HEK293T (cell line): Measurements from ENCODE around the gene DEUP1.

Experiments
- CTCF ChIA-PET: fragments of 350-600 bp; formaldehyde crosslinking; extraction: SDS; loops from one replicate; lab custom pipeline; 2021; ENCODE audit warnings: antibody characterized with exemption, inconsistent platforms; lab: Yijun Ruan, JAX
- POLR2A ChIA-PET: fragments of 350-600 bp; formaldehyde crosslinking; extraction: SDS; loops from one replicate; lab custom pipeline; 2020; ENCODE audit warnings: antibody characterized with exemption, inconsistent platforms; lab: Yijun Ruan, JAX
- DNase-seq: peaks from one replicate; pipeline ENCODE4 v3.0.0; 2012; ENCODE audit warnings: mixed read lengths; ENCODE audit errors: extremely low spot score
- ARNT ChIP-seq: fragments of 450-650 bp; IDR thresholded peaks from 2 replicates; pipeline ENCODE4 v1.6.1; 2017; ENCODE audit warnings: mild to moderate bottlenecking
- BHLHE40 ChIP-seq: fragments of 450-650 bp; IDR thresholded peaks from 2 replicates; pipeline ENCODE4 v1.6.1; 2016; ENCODE audit warnings: mild to moderate bottlenecking, moderate library complexity, borderline replicate concordance
- CTBP1 ChIP-seq: fragments of 450-650 bp; IDR thresholded peaks from 2 replicates; pipeline ENCODE4 v1.6.1; 2016; ENCODE audit warnings: borderline replicate concordance
- ELF4 ChIP-seq: fragments of 450-650 bp; IDR thresholded peaks from 2 replicates; pipeline ENCODE4 v1.6.1; 2017; ENCODE audit warnings: antibody characterized with exemption
- FOXA1 ChIP-seq: fragments of 450-650 bp; IDR thresholded peaks from 2 replicates; pipeline ENCODE4 v1.6.1; 2016; ENCODE audit warnings: mild to moderate bottlenecking
- FOXK2 ChIP-seq: fragments of 450-650 bp; IDR thresholded peaks from 2 replicates; pipeline ENCODE4 v1.6.1; 2016; ENCODE audit warnings: mild to moderate bottlenecking
- FOXM1 ChIP-seq: fragments of 450-650 bp; IDR thresholded peaks from 2 replicates; pipeline ENCODE4 v1.6.1; 2017; ENCODE audit warnings: mild to moderate bottlenecking, borderline replicate concordance
- HDGF ChIP-seq: fragments of 450-650 bp; IDR thresholded peaks from 2 replicates; pipeline ENCODE4 v1.6.1; 2017; ENCODE audit warnings: antibody characterized with exemption, borderline replicate concordance
- L3MBTL2 ChIP-seq: fragments of 450-650 bp; conservative IDR thresholded peaks from 2 replicates; pipeline ENCODE4 v1.6.1; 2016; ENCODE audit warnings: mild to moderate bottlenecking
- LEF1 ChIP-seq: fragments of 450-650 bp; IDR thresholded peaks from 2 replicates; pipeline ENCODE4 v1.6.1; 2017; ENCODE audit warnings: mild to moderate bottlenecking, borderline replicate concordance
- NFRKB ChIP-seq: fragments of 450-650 bp; IDR thresholded peaks from 2 replicates; pipeline ENCODE4 v1.6.1; 2016; ENCODE audit warnings: mild to moderate bottlenecking, moderate library complexity
- SP1 ChIP-seq: fragments of 450-650 bp; IDR thresholded peaks from 2 replicates; pipeline ENCODE4 v1.6.1; 2017
- SUZ12 ChIP-seq: fragments of 450-650 bp; IDR thresholded peaks from 2 replicates; pipeline ENCODE4 v1.6.1; 2016; ENCODE audit warnings: mild to moderate bottlenecking
- TARDBP ChIP-seq: fragments of 450-650 bp; IDR thresholded peaks from 2 replicates; pipeline ENCODE4 v1.6.1; 2016
- ZNF384 ChIP-seq: fragments of 450-650 bp; IDR thresholded peaks from 2 replicates; pipeline ENCODE4 v1.6.1; 2016
- TF ChIP-seq, protein P1 (sequence below): fragments of 450-650 bp; IDR thresholded peaks from 2 replicates; pipeline ENCODE4 v1.6.1; 2016

Gene DEUP1

DNA sequence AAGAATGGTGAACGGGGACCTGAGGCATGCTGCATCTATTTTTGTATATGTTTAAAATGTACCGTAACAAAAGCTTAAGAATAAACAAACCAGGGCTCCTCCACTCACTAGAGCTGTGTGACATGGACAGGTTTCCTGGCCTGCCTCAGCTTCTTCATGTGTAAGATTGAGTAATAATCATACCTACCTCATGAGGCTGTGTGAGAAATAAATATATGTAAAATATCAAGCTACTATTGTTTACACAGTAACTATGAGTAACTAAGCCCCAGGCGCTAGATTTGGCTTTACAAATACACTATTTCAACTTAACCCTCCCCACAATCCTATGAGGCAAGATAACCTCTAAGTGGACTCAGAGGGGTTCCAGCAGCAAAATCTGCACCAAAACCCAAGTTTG, 146.3 kb downstream of the DEUP1 start:
- no peak for DNase-seq
- POLR2A ChIA-PET = no interaction called here
- CTCF ChIA-PET = no interaction called here
- no peak for TF ChIP-seq HDGF
- TF ChIP-seq BHLHE40 = no peak
- no peak for TF ChIP-seq FOXA1
- no peak for TF ChIP-seq LEF1
- TF ChIP-seq ZNF384 = no peak
- TF ChIP-seq L3MBTL2 = no peak
- no peak for TF ChIP-seq NFRKB

DNA sequence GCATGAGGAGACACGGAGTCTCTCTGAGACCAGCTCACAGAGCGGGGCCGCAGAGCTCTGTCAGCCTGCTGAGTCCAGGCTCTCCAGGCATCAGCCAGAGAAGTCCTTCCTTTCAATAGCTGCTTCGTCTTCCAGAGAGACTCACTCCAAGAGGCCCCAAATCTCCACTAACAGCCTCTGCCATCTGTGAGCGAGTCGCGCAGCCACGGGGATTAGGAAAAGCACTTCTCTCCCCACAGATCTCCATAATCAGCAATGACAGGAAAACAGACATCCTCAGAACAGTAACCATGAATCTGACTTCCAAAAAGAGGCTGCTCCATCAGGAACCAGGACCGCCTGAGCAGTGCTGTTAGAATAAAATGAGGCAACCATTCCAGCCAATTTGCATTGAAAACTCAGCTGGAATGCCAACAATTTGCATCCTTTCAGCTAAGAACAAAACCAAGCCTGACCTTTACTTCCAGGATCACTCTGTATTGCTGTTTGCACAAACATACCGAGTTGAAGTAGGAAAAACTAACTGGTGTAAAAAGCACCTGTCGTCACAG, 147.2 kb downstream of the DEUP1 start:
- ChIA-PET CTCF (interaction anchor here (0.6 kb wide), 2 partner anchors 11 to 1566 kb away, joined by 4 read pairs; no protein-coding TSS in a partner anchor), POLR2A (no interaction called here)
- TF ChIP-seq FOXK2 (no peak), CTBP1 (no peak), SP1 (no peak), FOXA1 (no peak), TARDBP (no peak), ARNT (no peak), ZNF384 (no peak), LEF1 (no peak), BHLHE40 (no peak), ELF4 (no peak), L3MBTL2 (no peak), FOXM1 (no peak), NFRKB (no peak), SUZ12 (no peak), HDGF (no peak)
- TF ChIP-seq, protein P1, sequence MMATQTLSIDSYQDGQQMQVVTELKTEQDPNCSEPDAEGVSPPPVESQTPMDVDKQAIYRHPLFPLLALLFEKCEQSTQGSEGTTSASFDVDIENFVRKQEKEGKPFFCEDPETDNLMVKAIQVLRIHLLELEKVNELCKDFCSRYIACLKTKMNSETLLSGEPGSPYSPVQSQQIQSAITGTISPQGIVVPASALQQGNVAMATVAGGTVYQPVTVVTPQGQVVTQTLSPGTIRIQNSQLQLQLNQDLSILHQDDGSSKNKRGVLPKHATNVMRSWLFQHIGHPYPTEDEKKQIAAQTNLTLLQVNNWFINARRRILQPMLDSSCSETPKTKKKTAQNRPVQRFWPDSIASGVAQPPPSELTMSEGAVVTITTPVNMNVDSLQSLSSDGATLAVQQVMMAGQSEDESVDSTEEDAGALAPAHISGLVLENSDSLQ = no peak
- no peak for DNase-seq

DNA sequence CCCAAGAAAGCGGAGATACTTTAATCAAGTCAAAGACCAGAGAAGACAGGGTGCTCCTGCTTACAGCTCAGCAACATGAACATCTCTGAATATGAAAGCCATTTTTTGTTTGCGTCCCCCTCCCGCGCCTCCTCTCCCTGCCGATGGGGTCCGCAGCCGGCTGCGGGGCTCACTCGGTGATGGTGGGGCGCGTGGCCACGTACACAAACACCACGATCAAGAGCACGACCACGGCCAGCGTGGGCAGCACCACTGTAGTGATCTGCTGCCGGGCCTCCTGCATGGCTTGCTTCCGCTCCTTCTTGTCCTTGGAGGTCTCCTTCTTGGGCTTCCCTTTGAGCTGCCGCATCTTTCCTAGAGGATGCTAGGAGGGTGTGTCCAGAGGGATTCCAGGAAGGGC, 148.3 kb downstream of the DEUP1 start:
- ChIA-PET POLR2A (no interaction called here), CTCF (no interaction called here)
- TF ChIP-seq ZNF384 (no peak), CTBP1 (no peak), TARDBP (no peak), LEF1 (no peak), NFRKB (no peak), ARNT (no peak), SUZ12 (no peak), L3MBTL2 (no peak), FOXM1 (no peak), SP1 (no peak), ELF4 (no peak), FOXA1 (no peak), HDGF (no peak)
- DNase-seq = no peak

DNA sequence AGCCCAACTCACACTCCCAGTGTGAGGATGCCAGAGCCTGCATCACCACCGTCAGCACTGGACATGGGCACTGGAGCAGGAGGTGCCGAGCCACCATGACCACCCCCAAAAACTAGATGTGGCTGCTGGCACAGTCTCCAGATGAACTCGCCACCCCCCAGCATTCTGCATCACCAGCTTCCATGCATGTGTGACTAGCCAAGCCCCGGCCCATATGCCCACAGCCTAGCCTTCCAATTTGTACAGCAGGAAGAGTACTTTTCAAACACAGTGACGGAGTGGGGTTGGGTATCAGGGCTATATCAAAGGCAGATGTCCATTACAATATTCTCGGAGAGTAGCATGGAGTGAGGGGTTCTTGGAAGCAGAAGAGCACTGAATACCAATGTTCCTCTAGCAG, 149.7 kb downstream of the DEUP1 start:
- POLR2A ChIA-PET = no interaction called here
- CTCF ChIA-PET = no interaction called here
- no peak for TF ChIP-seq FOXA1
- TF ChIP-seq BHLHE40 = no peak
- no peak for TF ChIP-seq FOXK2
- no peak for TF ChIP-seq L3MBTL2
- no peak for TF ChIP-seq HDGF
- no peak for TF ChIP-seq NFRKB
- no peak for TF ChIP-seq SP1
- TF ChIP-seq CTBP1 = no peak
- no peak for TF ChIP-seq ELF4
- TF ChIP-seq ZNF384 = no peak
- TF ChIP-seq ARNT = no peak
- no peak for TF ChIP-seq FOXM1
- TF ChIP-seq LEF1 = no peak
- TF ChIP-seq SUZ12 = no peak
- no peak for DNase-seq

DNA sequence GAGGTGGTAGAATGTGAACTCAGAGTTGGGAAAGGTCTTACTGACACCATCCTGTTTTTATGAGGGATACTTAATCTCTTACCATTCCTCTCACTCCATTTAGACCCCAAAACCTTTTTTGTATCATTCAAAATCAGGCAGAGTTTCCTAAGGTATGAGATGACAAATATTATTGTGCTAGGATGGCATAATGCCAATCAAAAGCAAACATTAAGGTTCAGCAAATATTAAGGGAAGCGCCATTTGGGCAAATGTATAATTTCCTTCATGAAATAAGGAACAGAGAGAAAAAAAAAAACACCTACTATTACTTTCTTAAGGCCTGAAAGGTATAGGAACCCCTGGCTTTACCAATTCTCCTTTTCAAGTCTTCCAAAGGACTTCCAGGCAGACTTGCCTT, 150.2 kb downstream of the DEUP1 start:
- no peak for TF ChIP-seq HDGF
- TF ChIP-seq SP1 = no peak
- no peak for TF ChIP-seq CTBP1
- TF ChIP-seq FOXA1 = no peak
- TF ChIP-seq L3MBTL2 = no peak
- TF ChIP-seq ARNT = no peak
- no peak for TF ChIP-seq TARDBP
- TF ChIP-seq LEF1 = no peak
- TF ChIP-seq ELF4 = no peak
- no peak for TF ChIP-seq SUZ12
- no peak for TF ChIP-seq NFRKB
- no peak for TF ChIP-seq BHLHE40
- TF ChIP-seq FOXK2 = no peak
- TF ChIP-seq ZNF384 = no peak
- DNase-seq = no peak
- ChIA-PET CTCF (no interaction called here), POLR2A (no interaction called here)

DNA sequence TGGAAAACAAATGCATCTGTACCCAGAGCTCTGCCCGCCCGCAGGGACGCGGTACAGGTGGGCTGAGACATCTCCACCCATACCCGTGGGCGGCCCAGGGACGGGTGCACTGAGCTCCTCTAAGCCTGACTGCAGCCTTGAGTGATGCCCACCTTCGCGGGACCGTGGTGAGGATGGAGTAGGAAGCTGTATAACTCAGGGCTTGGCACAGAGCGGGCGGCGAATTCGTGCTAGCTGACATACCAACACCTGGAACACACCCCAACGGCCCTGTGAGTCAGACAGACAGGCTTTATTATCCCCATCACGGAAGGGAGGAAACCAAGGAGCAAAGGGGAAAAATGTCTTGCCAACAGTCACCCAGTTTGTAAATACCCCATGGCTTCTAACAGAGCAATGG, 150.7 kb downstream of the DEUP1 start:
- no peak for TF ChIP-seq L3MBTL2
- no peak for TF ChIP-seq ARNT
- TF ChIP-seq, protein P1 = no peak
- TF ChIP-seq FOXK2 = no peak
- TF ChIP-seq CTBP1 = no peak
- no peak for TF ChIP-seq FOXA1
- TF ChIP-seq SUZ12 = no peak
- no peak for DNase-seq
- ChIA-PET CTCF (no interaction called here), POLR2A (no interaction called here)

DNA sequence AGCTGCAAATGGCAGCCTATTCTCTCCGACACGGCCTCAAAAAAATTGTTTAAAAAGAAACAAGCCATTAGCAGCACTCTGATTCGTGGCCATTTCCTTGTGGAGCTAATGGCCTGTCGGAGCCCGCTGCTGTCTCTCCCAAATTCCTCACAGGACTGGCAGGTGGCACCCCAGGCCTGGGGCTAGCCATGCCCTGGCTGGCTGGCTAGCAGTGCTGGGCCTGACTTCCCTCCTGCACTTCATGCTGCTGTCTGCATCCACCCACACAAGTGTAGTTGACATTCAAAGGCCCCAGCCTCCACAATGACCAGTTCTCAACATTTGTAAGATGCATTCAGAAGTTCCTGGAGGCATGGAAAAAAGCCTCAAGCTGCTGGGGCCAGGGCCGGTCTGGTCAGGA, 151.2 kb downstream of the DEUP1 start:
- TF ChIP-seq ARNT = no peak
- no peak for TF ChIP-seq FOXM1
- no peak for TF ChIP-seq SP1
- TF ChIP-seq L3MBTL2 = no peak
- TF ChIP-seq ZNF384 = no peak
- TF ChIP-seq, protein P1 = no peak
- TF ChIP-seq CTBP1 = no peak
- no peak for TF ChIP-seq BHLHE40
- TF ChIP-seq FOXK2 = no peak
- no peak for DNase-seq
- ChIA-PET CTCF (interaction anchor here (1.5 kb wide), 1 partner anchor 245 kb away, joined by 3 read pairs; no protein-coding TSS in a partner anchor), POLR2A (no interaction called here)
